ENCODE results near the gene BNC1. TPM values are rescaled to one million over a fixed set of nuclear protein-coding genes. Genes with fewer than 3 reads are reported as not detected.
A peak's percentile ranks its signal among the peaks of the same experiment; 100 is the strongest.

Gene BNC1
- total and polyA plus RNA-seq, 2 of the 4 experiments (the other 2 are of a cell fraction), result 0.38 to 0.54 TPM

- Histone ChIP-seq H3K36me3 (ENCODE audit: control insufficient read depth, insufficient read depth, low read length) (no peaks in the 10 kb centered on the region), H2AK9ac (replicated peaks; ENCODE audit: low read depth, low read length, poor library complexity) (no peak overlapping the region), H2BK5ac (ENCODE audit: low read depth, low read length, poor library complexity, severe bottlenecking) (no peak overlapping the region), H3K27me3 (ENCODE audit: control insufficient read depth, insufficient read depth, low read length) (no peaks in the 10 kb centered on the region; the same call in 1 of the 2 replicates), H3K9me3 (ENCODE audit: control insufficient read depth, insufficient read depth, low read length) (no peaks in the 10 kb centered on the region), H3K4me1 (ENCODE audit: control insufficient read depth, insufficient read depth, low read length) (peaks cover 10% of the 10 kb centered on the region; the same call in 1 of the 2 replicates), H3K23ac (ENCODE audit: low read depth, low read length) (0 out of 2 replicates have a peak overlapping the region, but pooled peaks have one; percentile 41), H3K56ac (ENCODE audit: extremely low read depth, insufficient read depth, low read length) (no peak overlapping the region), H3K9me1 (ENCODE audit: insufficient read depth, low read length) (0 out of 2 replicates have a peak, but pooled peaks cover 4% of the 10 kb centered on the region), H3K9ac (ENCODE audit: low read depth, low read length) (no peak overlapping the region), H3K27ac (ENCODE audit: insufficient read depth, low read length) (no peak overlapping the region), H2BK20ac (ENCODE audit: low read depth, low read length) (no peak overlapping the region), H2BK15ac (ENCODE audit: low read depth, low read length) (no peak overlapping the region), H4K5ac (ENCODE audit: low read depth, low read length) (no peak overlapping the region; the same call in 1 of the 2 replicates), H3K79me1 (ENCODE audit: low read depth in 1 of 2, low read length in 2 of 2) (no peaks in the 10 kb centered on the region), H3K4me3 (ENCODE audit: insufficient read depth, low read depth, low read length) (no peak overlapping the region), H4K91ac (ENCODE audit: insufficient read depth, low read depth, low read length) (0 out of 2 replicates have a peak overlapping the region, but pooled peaks have one; percentile 11), H4K20me1 (ENCODE audit: insufficient read depth, low read length) (no peaks in the 10 kb centered on the region), H3K14ac (replicated peaks; ENCODE audit: low read depth, low read length) (no peak overlapping the region), H3K4me2 (ENCODE audit: low read depth, low read length) (no peak overlapping the region; the same call in 1 of the 2 replicates), H3K18ac (ENCODE audit: low read depth, low read length) (no peak overlapping the region), H2AFZ (replicated peaks; ENCODE audit: low read length, poor library complexity) (peak overlapping the region; percentile 54), H4K8ac (ENCODE audit: low read depth in 2 of 2, low read length in 2 of 2) (0 out of 4 replicates have a peak overlapping the region, but pooled peaks of 1 of the 2 experiments have one; percentile 10), H3K4ac (ENCODE audit: low read depth, low read length) (no peak overlapping the region), H2BK120ac (ENCODE audit: low read depth, low read length) (no peak overlapping the region), H2AK5ac (ENCODE audit: low read depth, low read length) (no peak overlapping the region; the same call in 1 of the 2 replicates)
- ChIA-PET CTCF (interaction anchor here (1.5 kb wide), 1 partner anchor 13 kb away, joined by 4 read pairs; no protein-coding TSS in a partner anchor), POLR2A (ENCODE audit: unreplicated experiment) (no interaction called here)
- no TSS peak for BruUV-seq (replicated peaks)
- intact Hi-C loops (cut with micrococcal nuclease) (no loop called here), dilution Hi-C loops (cut with HindIII; ENCODE audit: low sequenced_read_pairs, unreplicated experiment) (no loop called here), in situ Hi-C loops (cut with MboI; ENCODE audit: low sequenced_read_pairs) (no loop called here)
- TF ChIP-seq MAFK (IDR thresholded peaks at IDR 0.05; ENCODE audit: low read depth, low read length), result no peak; the same call in 1 of the 2 replicates
- TF ChIP-seq BHLHE40 (IDR thresholded peaks at IDR 0.05; ENCODE audit: low read depth, low read length), result no peak
- TF ChIP-seq MAZ (IDR thresholded peaks at IDR 0.05; ENCODE audit: borderline replicate concordance, low read depth, low read length), result no peak
- no peak for TF ChIP-seq CEBPB (IDR thresholded peaks at IDR 0.05; ENCODE audit: low read depth, low read length)
- no peak for TF ChIP-seq POLR2A (IDR thresholded peaks at IDR 0.05; ENCODE audit: low read depth, low read length)
- no peak for TF ChIP-seq MXI1 (IDR thresholded peaks at IDR 0.05; ENCODE audit: borderline replicate concordance, low read depth, low read length)
- no peak for TF ChIP-seq NFE2L2 (IDR thresholded peaks at IDR 0.05; ENCODE audit: low read depth, low read length)
- TF ChIP-seq RFX5 (IDR thresholded peaks at IDR 0.05; ENCODE audit: low read depth, low read length), result no peak
- TF ChIP-seq, protein P1, sequence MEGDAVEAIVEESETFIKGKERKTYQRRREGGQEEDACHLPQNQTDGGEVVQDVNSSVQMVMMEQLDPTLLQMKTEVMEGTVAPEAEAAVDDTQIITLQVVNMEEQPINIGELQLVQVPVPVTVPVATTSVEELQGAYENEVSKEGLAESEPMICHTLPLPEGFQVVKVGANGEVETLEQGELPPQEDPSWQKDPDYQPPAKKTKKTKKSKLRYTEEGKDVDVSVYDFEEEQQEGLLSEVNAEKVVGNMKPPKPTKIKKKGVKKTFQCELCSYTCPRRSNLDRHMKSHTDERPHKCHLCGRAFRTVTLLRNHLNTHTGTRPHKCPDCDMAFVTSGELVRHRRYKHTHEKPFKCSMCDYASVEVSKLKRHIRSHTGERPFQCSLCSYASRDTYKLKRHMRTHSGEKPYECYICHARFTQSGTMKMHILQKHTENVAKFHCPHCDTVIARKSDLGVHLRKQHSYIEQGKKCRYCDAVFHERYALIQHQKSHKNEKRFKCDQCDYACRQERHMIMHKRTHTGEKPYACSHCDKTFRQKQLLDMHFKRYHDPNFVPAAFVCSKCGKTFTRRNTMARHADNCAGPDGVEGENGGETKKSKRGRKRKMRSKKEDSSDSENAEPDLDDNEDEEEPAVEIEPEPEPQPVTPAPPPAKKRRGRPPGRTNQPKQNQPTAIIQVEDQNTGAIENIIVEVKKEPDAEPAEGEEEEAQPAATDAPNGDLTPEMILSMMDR (conservative IDR thresholded peaks at IDR 0.05; ENCODE audit: low read depth, low read length), result no peak
- no peak for TF ChIP-seq FOS (IDR thresholded peaks at IDR 0.05; ENCODE audit: low read depth, low read length)
- TF ChIP-seq CHD1 (IDR thresholded peaks at IDR 0.05; ENCODE audit: low read depth, low read length), result no peak
- no peak for TF ChIP-seq RCOR1 (IDR thresholded peaks at IDR 0.05; ENCODE audit: insufficient replicate concordance, low read length)
- ATAC-seq (ENCODE audit: low read depth) (no peak), DNase-seq (peak; percentile 26)
- 64% methylated on average over 5 of the region's 10 CpGs; no CpG with 5 or more reads in 1 of the 2 experiments for WGBS, 2 experiments (ENCODE audit: extremely low coverage in 2 of 2, insufficient read length in 1 of 2)
These were observed 20.6 kb upstream of the BNC1 start for GRCh38 chr15:83304861-83305703.

All from IMR-90 (cell line).